GM12864 (cell line): ENCODE data around the gene CKMT1B.
"Not testable (repeated sequence)": the region's sequence is repeated elsewhere in the genome, so short reads cannot be mapped to it uniquely, and the experiment has no call there.

Experiments
- DNase-seq: peaks from one replicate; pipeline ENCODE4 v3.0.0-alpha.2; 2011; ENCODE audit warnings: low read depth
- H3K4me3 ChIP-seq: 2 replicates; pipeline ENCODE4 v1.5.1; 2011; ENCODE audit warnings: mild to moderate bottlenecking, low read depth, low read length, control low read depth
- CTCF ChIP-seq: IDR thresholded peaks from 2 replicates; pipeline ENCODE4 v1.5.1; 2011; ENCODE audit warnings: low read depth, mild to moderate bottlenecking, moderate library complexity, low read length, control low read depth, inconsistent platforms; ENCODE audit errors: missing control alignments

The CKMT1B gene

GRCh38 chr15:43589778-43590466 is 3.9 kb upstream of the CKMT1B start, which contains the start of gene PPIP5K1:
Gene PPIP5K1 (minus strand): TSS chr15:43590208. CDS start chr15:43584504, 5,704 bp downstream.
- not testable (repeated sequence) for DNase-seq, H3K4me3 ChIP-seq

- DNase-seq, H3K4me3 ChIP-seq: not testable (repeated sequence)
Measured at GRCh38 chr15:43592841-43593240, 986 bp upstream of the CKMT1B start.

- DNase-seq, H3K4me3 ChIP-seq: not testable (repeated sequence)
Measured at GRCh38 chr15:43599131-43599530, 5.3 kb downstream of the CKMT1B start.

GRCh38 chr15:43600200-43600599 is 6.4 kb downstream of the CKMT1B start:
- DNase-seq = not testable (repeated sequence)

GRCh38 chr15:43602233-43602632 is 8.4 kb downstream of the CKMT1B start:
- DNase-seq, H3K4me3 ChIP-seq: not testable (repeated sequence)

More at GRCh38 chr15:43600200-43600599, 6.4 kb downstream of the CKMT1B start:
- not testable (repeated sequence) for H3K4me3 ChIP-seq

GRCh38 chr15:43617750-43618149 is 23.9 kb downstream of the CKMT1B start:
- DNase-seq, H3K4me3 ChIP-seq: not testable (repeated sequence)

- not testable (repeated sequence) for DNase-seq, H3K4me3 ChIP-seq
Measured at GRCh38 chr15:43618700-43619099, 24.9 kb downstream of the CKMT1B start, which contains the start of gene STRC. Gene STRC (minus strand): TSS chr15:43618800. CDS start chr15:43618722, 78 bp downstream.

- DNase-seq, H3K4me3 ChIP-seq: not testable (repeated sequence)
Measured at GRCh38 chr15:43622068-43622799, 28.4 kb downstream of the CKMT1B start.

GRCh38 chr15:43625106-43625505 is 31.3 kb downstream of the CKMT1B start:
- H3K4me3 ChIP-seq = no peak overlapping the region
- no peak for DNase-seq
- no peak for TF ChIP-seq CTCF

- not testable (repeated sequence) for H3K4me3 ChIP-seq, DNase-seq
Measured at GRCh38 chr15:43626937-43627336, 33.1 kb downstream of the CKMT1B start.

- not testable (repeated sequence) for DNase-seq, H3K4me3 ChIP-seq
Measured at GRCh38 chr15:43638464-43639204, 44.8 kb downstream of the CKMT1B start.
